CD4-positive, alpha-beta T cell treated with Interleukin-12 subunit alpha and Interleukin-12 subunit beta, for 1 hour (primary cell): ENCODE results near the gene GNL3.
"Not testable (repeated sequence)": the region's sequence is repeated elsewhere in the genome, so short reads cannot be mapped to it uniquely, and the experiment has no call there.

ENCODE experiments used
- DNase-seq: peaks from one replicate; pipeline ENCODE4 v3.0.0-alpha.2; 2020

GNL3 gene, protein sequence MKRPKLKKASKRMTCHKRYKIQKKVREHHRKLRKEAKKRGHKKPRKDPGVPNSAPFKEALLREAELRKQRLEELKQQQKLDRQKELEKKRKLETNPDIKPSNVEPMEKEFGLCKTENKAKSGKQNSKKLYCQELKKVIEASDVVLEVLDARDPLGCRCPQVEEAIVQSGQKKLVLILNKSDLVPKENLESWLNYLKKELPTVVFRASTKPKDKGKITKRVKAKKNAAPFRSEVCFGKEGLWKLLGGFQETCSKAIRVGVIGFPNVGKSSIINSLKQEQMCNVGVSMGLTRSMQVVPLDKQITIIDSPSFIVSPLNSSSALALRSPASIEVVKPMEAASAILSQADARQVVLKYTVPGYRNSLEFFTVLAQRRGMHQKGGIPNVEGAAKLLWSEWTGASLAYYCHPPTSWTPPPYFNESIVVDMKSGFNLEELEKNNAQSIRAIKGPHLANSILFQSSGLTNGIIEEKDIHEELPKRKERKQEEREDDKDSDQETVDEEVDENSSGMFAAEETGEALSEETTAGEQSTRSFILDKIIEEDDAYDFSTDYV

DNA sequence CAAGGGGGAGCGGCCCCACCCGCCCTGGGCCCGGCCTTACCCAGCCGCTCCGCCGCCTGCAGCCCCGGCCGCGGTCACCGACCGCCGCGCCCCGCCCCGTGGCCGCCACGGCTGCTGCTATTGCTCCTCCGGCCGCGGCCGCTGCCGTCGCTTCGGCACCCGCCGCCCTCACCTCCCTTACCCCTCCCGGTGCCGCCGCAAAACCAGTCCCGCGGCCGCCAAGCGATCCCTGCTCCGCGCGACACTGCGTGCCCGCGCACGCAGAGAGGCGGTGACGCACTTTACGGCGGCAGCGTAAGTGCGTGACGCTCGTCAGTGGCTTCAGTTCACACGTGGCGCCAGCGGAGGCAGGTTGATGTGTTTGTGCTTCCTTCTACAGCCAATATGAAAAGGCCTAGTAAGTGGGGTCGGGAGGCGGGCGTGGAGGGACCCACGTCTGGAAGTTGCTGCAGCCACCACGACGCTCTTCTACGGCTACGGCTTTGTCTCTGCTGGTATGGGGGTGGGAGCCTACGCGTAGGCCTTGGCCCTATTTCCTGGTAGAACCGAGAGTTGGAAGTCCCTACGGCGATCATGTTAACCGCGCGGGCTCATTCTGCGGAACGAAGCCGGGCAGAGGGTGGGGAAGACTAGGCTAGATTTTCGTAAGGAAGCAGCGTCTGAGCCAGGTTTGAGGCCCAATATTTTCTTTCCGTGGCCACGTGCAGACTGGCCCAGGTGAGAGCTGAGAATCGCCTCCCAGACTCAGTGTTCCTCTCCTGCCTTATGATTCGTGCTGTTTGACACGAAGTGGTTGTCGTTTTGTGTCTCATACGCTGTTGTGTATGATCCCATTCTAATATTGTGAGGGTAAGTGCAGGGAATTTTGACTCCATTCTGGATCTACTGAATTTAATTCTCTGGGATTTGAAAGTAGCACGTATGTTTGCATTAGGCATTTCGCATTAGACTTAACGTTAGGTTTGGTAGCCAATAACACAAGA lies at the start of gene GNL3, which contains the start of gene PBRM1:
GNL3 (plus strand) TSS at position 324 of the 983 bp plus-strand sequence; CDS start at position 385, 61 bp downstream.
PBRM1 (minus strand) TSS at position 205 of the 983 bp plus-strand sequence.
- peak; percentile 94 for DNase-seq

DNA sequence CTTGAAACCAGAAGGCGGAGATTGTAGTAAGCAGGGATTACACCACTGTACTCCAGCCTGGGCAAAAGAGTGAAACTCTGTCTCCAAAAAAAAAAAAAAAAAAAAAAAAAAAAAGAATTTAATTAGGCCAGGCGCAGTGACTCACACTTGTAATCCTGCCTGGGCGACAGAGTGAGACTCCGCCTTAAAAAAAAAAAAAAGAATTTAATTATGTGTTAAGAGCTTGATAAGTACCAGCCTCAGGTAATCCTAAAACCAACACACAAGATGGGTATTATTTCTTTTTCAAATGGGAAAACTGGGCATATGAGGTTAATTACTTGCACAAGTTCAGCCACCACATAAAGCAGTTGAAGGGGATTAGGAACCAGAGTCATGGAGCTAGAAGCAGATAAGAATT lies 49.2 kb upstream of the GNL3 start:
- DNase-seq: no peak

DNA sequence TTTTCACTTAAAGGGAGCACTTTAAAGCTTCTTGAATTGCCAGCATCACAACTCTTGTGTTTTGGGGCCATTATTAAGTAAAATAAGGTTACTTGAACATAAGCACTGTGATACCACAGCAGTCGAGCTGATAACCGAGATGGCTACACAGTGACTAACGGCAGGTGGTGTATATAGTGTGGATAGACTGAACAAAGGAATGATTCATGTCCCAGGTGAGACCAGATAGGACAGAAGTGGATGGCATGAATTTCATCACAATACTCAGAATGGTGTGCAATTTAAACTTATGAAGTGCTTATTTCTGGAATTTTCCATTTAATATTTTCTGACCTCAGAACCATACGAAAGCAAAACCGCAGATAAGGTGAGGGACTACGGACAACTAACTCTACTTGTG lies 40.3 kb upstream of the GNL3 start:
- no peak for DNase-seq

DNA sequence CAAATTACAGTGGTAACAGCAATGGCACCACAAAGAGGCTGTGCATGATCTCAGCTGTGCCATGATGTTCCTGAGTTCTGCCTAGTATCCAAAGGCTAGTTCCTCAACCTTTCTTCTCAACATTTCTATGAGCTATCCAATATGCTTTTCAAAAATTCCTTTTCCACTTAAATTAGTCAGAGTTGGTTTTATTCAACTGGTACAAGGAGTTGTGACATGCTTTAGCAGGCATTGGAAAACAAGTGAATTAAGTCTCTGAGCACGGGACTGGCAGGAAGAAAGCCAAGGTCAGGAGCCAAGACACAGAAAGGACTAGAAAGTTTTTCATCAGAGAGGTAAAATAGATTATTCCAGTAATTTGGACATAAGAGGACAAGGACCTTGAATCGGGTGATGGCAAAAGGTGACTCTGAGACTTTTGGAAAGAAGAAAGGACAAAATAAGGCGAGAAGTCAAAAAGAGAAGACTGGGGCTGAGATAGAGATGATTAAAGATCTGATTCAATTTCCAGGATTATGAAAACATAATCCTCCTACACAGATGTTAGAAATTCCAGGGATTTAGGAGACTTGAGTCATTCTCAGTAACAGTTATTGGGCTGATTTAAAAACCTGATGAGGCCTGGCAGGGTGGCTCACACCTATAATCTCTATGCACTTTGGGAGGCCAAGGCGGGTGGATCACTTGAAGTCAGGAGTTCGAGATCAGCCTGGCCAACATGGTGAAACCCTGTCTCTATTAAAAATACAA lies 36.2 kb upstream of the GNL3 start:
- DNase-seq: no peak

DNA sequence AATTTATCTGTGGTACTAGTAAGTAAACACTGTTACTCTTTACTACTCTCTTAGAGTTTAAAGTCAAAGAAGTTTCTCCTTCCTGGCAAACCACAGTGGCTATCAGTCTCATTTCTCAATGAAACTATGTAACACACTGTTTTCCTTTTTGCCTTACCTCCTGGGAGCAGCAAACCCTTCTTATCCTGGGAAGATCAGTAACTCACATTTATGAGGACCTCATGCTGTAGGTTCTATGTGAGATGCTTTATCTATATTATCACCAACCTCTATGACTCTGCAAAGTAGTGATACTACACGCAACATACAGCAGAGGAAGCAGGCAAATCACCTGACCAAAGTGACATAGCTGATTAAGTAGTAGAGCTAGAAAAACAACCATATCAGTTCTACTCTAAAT lies 35.4 kb upstream of the GNL3 start:
- no peak for DNase-seq

DNA sequence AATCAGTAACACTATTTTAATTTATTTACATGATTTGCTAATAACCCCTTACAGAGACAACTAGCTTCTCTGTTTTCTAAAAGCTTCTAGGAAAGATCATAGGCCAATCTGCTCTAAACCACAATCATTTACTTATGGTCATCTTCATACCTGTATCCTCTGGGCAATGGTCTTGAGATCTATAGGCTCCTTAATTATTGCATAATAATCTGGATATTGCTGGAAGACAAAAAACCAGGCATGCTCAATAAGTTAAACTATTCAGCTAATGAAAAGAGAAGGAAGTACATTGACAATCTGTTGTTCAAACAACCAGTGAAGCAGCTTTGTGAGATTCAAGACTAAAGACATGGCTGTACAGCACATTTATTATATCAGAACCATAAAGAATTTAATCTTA lies 34.2 kb upstream of the GNL3 start:
- no peak for DNase-seq

DNA sequence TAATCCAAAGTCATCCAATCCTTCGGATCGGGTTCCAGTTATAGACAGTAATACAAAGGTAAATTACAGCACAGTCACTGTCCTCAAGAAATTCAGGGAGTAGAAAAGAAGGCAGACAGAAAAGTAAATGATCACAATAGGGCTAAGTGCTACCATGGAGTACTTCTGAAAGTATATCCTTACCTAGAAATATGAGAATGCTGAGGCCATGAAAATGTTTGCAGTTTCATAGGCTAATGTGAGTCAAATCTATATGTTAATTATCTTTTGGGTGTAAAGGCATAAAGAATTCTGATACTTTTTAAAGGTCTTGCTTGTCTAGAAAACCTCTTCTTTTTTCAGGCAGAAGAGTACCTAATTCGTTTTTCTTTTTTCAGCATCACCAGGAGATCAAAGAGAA lies 29.9 kb upstream of the GNL3 start:
- no peak for DNase-seq

DNA sequence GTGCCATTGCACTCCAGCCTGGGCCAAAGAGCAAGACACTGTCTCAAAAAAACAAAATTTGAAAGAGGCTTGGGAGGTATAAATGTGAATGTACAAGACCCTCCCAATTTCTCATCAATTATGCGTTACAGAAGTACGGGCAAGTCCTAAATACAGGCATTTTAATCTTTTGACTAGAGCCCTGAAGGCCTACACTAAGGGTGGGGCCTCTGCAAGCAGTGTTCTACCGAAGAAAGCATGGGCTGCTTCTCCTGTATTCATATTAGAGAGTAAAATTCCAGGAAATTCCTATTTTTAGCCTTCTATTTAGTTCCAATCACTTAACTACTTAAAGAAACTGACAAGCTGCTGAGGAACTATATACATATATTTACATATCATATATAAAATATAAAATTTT lies 25.8 kb upstream of the GNL3 start:
- no peak for DNase-seq

DNA sequence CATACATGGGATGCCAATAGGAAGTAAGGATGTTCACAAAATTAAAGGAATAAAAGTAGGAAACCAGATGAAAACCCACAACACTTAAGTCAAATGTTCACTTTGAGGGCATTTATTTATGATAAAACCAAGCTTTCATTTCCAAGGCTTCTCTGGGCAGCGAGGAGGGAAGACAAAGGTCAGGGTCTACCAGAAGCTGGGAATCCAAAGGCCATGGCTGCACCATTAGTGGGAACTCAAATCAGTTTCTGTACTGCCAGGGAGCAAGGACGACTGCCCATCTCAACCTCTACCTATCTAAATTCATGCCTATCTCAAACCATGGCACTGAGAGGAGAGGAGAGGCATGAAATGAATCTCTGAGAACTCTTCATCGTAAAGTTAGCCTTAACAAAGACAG lies 22.7 kb upstream of the GNL3 start:
- no peak for DNase-seq

DNA sequence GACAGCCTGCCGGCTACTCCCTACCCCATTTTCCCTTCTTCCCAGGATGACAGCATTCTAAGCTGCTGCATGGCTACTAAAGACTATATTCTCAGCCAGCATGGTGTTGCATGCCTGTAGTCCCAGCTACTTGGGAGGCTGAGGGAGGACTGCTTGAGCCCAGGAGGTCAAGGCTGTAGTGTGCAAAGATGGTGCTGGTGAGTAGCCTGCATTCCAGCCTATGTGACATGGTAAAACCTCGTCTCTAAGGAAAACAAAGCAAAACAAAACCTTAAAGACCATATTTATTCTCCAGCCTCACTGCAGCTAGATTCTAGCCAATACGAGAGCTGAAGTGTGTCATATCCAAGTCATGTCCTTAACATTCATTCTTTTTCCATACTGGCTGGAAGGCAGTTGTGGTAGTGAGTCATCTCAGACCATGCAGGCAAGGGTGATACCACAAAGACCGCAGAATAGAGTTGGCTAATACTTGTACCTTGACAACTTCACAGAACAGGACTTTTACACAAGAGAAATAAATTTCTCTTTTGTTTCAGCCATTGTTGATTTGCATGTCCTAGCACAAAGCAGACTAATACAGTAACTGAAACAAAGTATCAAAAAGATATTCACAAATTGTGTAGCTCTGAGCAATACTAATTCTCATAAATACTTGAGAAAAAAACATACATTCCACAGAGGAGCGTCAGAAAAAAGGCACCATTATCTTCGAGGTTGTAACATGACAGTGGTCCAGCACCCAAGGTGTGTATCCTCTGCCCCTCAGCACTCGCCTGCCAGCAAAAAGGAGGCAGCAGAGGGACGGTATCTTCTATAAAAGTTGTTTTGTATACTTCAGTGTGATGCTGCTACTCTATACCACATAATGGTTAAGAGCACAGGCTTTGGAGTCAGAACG lies 15.0 kb upstream of the GNL3 start:
- peak; percentile 37 for DNase-seq

DNA sequence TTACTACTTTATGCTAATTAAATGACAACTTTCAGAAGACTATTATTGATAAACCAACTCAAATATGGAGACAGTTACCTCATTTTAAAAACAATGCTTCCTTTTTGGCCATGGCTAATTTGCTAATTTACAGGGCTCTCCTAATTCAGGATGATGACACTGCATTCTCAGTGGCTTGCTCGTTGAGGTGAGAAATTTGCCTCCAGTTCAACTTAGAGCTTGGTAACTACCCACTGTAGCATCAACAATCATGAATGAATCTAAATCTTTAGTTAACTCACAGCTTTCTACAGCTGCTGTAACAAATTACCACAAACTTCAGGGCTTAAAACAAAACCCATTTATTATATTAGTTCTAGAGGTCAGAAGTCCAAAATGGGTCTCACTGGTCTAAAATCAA lies 14.2 kb upstream of the GNL3 start:
- DNase-seq: no peak

DNA sequence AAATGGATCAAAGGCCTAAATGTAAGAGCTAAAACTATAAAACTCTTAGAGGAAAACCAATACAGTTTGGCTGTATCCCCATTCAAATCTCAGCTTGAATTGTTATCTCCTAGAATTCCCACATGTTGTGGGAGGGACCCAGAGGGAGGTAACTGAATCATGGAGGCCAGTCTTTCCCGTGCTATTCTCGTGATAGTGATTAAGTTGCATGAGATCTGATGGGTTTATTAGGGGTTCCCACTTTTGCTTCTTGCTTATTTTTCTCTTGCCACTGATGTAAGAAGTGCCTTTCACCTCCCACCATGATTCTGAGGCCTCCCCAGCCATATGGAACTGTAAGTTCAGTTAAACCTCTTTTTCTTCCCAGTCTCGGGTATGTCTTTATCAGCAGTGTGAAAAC lies 9.6 kb upstream of the GNL3 start:
- DNase-seq: not testable (repeated sequence)

DNA sequence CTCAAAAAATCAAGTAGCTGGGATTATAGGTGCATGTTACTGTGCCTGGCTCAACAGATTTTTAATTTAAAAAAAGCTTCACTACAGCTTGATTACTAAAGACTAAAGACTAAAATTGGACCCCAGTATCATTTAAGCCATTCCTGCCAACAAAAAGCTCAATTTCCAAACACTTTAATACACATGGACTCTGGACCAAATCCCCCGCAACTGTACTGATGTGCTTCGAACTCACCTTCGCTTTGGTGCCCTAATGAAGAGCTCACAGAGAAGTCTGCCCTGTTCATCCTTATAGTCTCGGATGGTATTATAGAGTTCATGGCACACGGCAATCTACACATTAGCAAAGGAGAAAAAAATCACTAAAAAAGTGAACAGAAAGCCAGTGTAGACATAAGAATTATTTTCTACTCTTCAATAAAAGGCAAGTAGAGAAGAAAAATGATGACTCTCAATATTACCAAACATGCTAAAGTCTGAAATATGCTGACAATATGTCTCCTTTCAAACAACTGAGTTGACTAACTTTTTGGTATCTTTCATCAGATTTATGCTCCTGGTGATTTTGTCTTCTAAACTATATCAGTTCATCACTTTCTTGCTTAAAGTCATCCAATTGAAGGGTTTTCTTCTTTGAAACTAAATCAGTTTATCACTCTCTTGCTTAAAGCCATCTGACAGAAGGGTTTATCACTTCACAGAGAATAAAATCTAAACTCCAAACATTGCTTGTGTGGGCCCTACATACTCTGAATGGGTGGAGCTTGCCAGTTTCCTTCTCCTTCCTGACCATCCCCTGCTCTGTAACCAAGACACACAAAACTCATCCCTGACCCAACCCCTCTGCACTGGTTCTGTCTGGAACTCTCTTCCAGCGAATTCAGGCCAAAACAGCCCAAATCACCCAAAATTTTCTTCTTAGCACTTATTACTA lies 7.3 kb upstream of the GNL3 start:
- no peak for DNase-seq

DNA sequence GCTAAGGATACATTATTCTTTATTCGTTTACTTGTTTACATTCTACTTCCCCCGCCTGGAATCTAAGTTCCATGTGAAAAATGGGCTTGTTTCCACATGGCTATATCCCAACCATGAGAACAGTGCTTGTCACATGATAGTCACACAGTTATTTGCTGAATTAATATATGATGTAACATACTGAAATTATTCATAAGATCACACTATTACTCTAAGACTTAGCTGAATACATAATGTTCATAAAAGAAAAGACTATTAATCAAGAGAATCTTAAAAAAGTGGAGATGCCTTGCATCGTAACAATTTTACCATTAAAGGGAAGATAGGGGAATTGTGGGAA lies 6.7 kb upstream of the GNL3 start:
- DNase-seq: no peak

DNA sequence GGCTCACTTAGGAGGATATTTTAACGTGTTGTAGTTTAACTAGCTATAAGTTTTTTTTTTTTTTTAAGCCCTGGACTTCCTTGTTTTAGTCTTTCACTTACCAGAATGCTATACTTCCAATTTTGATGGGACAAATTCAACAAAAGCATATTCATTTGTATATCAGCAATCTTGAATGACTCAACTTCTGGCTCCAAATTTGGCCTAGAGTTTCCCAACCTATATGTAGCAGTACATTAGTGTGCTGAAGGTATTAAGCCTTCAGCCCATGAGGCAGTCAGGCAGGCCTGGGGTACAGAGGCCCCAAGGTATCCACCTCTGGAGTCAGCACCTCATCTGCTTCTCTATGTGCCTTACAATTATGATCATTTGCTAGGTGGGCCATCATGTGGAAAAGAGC lies 6.0 kb upstream of the GNL3 start:
- DNase-seq: no peak

DNA sequence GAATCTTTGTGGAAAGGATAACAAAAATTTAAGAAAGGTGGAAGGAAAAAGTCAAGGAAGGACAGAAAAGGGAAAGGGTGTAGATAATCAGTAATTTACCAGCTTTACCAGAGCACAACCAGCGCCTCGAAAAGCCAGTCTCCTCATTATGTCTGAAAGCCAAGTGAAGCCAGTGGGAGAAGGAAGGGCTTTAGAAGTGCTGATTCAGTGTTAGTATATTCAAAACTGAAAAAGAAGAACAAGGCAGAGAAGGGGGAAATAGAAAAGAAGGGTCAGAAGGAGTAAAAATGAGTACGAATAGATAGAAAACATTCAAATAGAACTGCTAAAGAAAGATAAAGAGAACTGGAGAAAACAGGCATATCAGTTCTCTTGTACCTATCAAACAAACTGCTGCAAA lies 4.2 kb upstream of the GNL3 start:
- no peak for DNase-seq

DNA sequence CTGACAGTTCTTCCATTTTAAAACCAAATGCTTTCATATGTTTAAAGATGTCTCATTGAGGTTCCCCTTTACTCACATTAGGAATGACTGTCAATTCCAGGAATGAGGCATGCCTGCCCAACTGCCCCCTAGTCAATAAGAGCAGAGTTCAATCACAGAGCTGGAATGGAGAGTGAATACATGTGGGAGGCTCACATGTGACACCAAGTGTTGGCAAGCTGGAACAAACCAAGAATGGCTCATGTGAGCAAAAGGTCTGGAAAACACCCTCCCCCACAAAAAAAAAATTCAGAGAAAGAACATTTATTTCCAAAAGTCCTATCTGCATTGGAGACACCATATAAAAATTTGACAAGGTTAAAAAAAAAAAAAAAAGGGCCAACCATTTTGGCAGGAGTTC lies 3.8 kb upstream of the GNL3 start:
- DNase-seq: no peak

DNA sequence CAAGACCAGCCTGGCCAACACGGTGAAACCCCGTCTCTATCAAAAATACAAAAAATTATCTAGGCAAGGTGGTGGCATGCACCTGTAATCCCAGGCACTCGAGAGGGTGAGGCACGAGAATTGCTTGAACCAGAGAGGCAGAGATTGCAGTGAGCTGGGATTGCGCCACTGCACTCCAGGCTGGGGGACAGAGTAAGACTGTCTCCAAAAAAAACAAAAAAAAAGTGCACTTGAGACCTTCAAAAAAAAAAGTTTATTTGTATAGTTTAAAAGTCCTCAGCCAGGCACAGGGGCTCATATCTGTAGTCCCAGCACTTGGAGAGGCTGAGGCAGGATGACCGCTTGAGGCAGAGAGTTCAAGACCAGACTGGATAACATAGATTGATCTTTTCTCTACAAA lies 2.2 kb upstream of the GNL3 start:
- no peak for DNase-seq

DNA sequence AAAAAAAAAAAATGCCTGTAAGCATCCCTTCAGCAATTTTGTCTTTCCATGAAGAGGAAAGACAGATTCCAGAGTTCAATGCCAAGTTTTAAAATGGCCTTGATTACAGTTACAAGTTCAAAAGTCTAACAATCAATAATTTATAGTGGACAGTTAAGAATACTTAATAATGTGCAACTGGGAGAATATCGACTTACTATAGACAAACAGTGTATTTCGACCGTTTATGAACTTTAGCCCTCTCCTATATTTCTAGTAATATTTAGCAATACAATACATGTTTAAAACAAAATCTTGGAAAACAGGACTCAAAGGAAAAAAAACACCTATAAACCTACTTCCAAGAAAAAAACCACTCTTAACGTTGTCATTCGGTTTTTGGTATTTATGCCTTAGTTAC lies 1.6 kb upstream of the GNL3 start:
- DNase-seq: no peak

DNA sequence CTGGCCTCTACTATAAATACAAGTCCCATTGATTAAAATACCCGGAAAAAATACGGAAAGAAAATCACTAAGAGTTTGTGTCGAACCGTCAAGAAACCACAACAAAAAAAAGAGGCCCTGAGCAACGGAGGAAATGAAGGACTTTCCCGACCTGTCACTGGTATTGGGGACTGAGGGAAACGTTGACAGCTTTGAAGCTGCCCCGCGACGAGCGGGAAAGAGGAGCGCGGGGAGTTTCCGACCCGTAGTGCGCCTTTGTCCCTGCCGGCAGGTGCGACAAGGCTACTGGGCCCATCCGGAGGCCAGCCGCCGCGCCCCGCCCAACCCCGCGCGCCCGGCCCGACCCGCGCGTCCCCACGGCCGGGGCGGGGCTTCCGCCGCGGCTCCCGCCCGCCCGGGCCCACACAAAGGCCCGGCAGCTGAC lies 535 bp upstream of the GNL3 start:
- peak; percentile 88 for DNase-seq

DNA sequence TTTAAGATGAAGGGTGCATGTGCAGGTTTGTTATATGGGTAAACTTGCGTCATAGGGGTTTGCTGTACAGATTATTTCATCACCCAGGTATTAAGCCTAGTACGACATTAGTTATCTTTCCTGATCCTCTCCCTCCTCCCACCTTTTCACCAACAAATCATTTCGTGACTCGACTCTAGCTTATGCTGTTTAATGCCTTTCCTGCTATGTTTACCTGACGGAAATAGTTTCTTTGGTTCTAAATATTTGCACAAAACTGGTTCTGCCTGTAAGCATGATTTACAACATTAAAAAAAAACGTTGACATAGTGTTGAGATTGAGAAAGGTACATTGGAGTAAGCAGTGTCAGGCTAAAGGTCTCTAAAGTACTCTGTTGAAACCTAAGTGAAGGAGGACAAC lies 2.4 kb downstream of the GNL3 start:
- DNase-seq: no peak
